Endometrium (tissue), 2 donors: ENCODE data around the gene NUDC.
"Not testable (repeated sequence)": the region's sequence is repeated elsewhere in the genome, so short reads cannot be mapped to it uniquely, and the experiment has no call there.

Experiments
- FAIRE-seq: peaks from 2 replicates; lab custom pipeline; 2012; peaks lifted over from hg19 to GRCh38; lab: Jason Lieb, UNC
- donor health status: control.
- donor health status: control.

The NUDC gene

DNA sequence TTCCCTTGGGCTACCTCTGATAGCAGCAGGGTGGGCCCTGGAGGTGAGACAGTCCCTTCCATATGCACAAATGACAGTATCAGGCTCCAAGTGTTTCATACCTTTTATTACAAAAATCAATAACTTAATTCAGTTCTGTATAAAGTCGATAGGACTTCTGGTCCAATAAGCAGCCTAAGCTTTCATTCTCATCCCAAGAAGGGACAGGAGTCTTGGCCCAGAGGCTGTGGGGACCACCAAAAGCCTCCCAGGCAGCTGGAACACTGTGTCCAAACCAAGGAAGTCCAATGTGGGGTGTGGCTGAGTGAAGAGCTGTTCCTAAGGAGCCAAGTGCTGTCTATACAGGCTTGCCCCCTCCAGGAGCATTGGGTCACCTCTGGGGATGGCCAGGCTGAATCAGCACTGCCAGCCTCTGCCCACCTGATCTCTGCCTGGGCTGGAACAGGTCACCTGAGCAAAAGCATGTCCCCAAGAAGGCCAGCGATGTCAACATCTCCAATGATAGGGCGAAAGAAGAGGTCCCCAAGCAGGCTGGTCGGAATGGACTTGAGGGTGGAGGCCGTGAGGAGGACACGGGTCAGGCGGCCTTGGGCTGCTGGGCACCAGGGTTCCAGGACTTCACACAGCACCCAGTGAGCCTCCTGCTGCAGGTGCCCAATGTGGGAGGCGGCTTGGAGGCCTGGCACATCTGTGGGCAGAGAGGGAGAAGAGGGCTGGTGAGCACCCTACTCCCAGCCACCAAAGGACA is 10.0 kb upstream of the NUDC start:
- FAIRE-seq = no peak

DNA sequence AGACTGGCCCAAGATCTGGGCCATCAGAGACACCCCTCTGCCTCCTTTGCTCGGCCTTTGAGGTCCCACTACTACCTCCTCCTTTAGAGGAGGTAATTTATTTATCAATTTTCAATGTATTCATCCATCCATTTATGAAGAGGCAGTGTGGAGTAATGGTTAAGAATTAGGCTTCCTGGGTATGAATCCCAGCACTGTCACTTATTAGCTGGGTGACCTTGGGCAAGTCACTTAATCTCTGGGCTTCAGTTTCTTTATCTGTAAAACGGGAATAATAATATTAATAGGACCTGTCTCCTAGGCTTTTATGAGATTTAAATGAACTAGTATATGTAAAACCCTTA is 9.4 kb upstream of the NUDC start:
- no peak for FAIRE-seq

DNA sequence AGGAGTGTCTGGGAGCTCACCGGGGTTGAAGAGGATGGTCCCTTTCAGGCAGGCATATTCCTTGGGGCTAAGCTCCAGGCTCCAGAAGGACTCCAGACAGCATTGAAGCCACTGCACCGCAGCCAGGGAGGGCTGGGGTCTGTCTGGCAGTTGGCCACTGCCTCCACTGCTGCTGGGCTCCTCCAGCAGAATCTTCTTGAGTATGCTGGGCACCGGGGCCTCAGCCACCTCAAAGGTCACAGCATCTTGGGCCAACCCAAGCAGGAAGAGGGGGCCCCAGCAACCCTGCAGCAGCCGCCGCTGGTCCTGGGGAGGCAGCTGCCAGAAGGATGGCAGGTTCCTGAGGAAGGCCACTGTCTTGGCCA is 8.2 kb upstream of the NUDC start:
- FAIRE-seq = no peak

DNA sequence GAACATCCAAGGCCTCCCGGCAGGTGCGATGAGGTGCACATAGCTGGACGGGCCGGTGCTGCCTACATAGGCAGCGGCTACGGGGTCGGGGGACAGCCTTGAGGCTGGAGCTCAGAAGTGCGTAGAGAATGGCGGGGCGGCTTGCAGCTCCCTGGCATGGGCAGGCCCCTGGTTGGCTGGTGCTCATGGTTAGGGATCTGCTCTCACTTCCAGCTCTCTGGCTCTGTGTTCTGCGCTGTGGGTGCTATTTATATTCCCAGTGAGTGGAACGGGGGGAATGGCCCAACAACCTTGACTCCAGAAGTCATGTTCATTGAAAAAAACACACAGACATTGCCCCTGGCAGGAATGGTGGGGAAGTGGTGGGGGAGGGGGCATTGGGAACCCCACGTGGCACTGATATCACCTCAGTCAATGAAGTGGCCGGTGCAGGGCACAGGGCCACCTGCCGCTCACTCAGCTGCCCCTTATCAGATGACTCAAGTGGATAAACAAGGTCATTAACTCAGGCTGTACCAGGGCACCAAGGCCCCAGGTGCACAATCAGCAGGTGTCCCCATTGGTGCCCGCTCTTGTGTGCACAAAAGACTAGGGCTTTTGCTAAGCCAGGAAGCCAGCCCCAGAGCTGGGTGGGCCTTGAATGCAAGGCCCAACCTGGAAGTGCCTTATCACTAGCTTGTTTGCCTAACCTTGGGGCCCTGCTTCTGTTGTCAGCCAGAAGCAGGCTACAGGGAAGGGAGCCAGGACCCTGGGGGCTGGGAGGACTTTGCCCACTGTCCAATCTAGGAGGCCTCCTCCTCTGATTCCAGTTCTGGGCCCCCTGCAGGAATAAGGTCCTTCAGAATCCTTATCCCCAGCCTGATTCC is 7.6 kb upstream of the NUDC start, which contains the start of gene NR0B2:
Gene NR0B2 (minus strand): TSS at position 222 of the 866 bp plus-strand sequence. CDS start 35 bp downstream, at position 187.
- FAIRE-seq = no peak

DNA sequence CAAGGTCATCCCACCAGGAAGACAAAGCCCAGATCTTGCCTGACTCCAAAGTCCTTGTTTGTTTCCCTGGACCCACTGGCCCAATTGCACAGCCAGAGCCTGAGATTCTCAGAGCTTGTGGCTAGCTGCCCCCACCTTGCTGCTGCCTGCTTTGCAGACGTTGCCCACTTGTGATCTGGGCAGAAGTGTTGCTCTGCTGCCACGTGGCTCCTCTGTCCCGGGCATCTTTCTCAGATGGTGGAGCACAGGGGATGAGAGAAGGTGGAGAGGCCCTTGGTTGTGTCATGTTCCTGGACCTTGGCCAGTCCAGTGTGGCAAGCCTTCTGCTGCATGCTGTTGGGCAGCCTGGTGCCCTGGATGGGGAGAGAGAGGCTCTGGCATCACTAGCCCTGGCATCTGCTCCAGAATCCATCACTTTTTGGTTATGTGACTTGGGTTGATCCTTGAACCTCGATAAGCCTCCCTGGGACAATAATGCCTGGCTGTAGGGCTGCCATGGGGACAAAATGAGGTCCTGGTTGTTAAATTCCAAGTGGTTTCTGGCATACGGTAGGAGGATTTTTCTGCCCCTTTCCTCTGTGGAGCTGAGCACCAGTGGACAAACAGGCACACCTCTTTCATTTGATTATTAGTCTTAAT is 6.2 kb upstream of the NUDC start:
- FAIRE-seq = no peak

DNA sequence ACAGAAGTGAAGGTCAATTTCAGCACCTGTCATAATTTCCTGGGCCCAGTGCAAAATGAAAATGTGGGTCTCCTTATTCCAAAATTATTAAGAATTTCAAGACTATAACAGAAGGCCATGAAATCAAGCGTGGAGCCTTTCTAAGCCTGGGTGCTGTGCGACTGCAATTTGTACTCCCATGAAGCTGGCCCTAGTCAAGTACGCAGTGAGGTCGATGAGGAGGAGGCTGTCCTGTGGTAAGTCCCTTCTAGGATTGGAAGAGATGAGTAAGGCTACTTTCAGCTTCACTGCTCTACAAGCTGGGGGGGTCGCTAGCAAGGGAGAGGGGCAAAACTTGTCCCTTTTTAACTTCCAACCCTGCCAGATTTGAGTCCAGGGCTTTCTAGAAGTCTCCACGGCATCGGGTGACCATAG is 410 bp upstream of the NUDC start:
- no peak for FAIRE-seq

DNA sequence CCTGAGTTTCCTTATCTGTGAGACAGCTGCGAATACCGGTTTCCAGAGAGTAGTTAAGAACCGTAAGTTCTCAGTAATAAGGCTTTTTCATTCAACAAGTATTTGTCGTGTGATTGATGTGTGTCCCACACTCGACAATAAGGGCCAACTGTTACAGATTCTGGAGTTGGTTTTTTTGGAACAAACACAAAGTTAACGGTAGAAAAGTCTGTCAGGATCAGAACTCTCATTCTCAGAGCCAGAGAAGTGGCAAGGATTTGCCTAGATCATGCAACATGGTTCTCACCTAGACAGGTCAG is 837 bp downstream of the NUDC start:
- no peak for FAIRE-seq

DNA sequence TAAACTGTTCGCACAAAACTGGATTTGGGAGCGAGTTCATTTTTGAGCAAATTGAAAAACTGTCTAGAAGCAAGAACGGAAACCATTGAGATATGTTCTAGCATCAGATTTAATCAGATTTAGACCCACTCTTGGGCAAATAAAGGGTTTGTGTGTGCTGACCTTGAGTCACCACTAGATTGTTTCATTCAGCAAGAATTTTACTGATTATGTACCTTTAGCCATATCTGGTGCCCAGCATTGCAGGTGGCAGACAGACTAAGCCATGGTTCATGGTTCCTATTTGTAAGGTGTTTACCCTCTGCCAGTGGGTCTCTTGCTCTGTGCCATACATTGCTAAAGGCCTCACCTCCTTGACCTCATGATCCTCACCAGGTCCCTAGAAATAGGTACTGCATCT is 1.4 kb downstream of the NUDC start:
- no peak for FAIRE-seq

DNA sequence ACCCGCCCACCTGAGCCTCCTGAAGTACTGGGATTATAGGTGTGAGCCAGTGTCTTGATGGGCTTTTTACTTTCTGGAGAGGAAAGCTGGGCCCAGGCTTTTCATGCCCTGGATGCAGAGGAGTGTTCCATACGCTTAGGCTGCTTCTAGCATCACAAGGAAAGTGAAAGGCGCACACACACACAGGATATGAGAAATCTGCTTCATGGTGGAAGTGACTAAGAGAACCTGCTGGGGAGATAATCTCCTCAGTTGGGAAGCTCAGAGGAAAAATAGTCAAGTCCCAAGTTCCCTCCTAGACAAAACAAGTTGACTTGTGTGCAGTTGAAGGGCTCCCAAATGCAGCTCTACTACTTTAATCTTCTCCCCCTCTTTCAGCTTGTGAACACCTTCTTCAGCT is 2.2 kb downstream of the NUDC start:
- FAIRE-seq = no peak

DNA sequence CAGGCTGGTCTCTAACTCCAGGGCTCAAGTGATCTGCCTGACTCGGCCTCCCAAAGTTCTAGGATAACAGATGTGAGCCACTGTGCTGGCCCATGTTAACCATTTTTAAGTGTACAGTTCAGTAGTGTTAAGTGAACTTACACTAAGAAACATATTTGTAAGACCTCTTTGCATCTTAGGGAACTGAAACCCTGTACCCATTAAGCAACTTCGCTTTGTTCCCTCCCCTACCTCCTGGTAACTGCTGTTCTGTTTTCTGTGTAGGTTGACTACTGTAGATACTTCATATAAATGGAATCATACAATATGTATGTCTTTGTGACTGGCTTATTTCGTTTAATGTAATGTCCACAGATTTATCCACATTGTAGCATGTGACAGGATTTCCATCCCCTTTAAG is 11.0 kb downstream of the NUDC start:
- FAIRE-seq = no peak

DNA sequence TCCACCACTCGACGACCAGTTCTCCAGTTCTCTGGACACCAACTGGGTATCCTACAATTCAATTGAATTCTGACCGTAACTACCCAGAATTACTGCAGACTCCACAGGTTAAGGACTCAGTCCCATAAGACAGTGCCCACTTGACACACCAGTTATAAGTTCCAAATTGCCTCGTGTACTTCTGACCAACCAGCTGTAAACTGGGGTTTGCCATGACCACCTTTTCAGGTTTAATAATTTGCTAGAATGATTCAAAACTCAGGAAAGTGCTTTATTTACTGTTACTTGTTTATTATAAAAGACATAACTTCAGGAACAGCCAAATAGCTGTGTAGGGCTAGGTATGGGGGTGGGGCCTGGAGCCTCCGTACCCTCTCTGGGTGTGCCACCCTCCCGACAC is 15.3 kb downstream of the NUDC start:
- FAIRE-seq = no peak

DNA sequence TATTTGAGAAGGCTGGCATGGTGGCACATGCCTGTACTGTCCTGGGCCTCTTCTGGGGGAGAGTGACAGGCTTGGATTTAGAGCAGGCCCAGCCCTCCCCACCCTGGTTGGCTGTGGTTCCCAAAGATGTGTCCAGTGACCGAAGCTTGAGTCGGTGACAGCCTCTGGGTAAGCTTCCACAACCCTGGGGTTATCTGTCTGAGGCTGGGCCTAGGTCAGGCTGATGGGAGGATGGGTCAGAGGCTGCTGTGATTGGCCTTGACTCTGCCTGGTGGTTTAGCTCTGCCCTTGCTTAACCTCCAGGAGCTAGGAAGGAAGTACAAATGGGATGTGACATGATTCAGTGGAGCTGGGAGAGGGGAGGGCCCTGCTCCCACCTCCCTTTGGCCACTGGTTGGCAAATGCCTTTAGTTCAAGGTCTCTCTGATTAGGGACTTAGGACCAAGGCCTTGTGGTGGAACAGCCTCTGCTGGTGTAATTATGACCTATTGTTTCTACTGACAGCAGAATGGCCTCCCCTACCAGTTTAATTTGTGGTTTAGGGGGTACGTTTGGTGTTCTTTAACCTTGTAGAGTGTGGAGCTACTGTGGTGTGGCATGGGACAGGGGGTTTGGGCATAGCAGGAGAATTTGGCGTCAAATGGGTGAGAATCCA is 16.6 kb downstream of the NUDC start:
- no peak for FAIRE-seq

DNA sequence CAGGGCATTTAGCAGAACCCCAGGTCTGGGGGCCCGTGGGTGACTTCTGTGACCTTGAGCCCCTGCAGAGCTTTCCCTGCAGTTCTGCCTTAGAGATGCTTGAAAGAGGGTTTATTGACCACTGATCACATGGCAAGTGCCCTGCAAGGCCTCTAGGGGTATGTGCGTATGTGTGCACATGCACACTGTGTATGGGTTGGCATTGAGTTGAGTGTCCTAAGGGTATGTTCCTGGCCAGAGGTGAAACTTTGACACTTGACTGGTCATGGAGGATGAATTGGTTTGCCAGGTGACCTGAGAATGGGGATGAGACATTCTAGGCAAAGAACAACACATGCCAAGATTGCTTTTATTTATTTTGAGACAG is 17.1 kb downstream of the NUDC start:
- no peak for FAIRE-seq

DNA sequence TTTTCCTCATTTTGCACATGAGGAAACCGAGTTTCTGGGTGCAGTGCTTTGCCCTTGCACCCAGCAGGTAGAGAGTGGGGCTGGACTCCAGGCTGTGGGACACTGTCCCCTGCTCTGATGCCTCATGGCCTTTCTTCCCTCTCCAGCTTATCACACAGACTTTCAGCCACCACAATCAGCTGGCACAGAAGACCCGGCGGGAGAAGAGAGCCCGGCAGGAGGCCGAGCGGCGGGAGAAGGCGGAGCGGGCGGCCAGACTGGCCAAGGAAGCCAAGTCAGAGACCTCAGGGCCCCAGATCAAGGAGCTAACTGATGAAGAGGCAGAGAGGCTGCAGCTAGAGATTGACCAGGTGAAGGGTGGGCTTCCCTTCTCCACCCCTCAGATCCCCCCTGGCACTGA is 19.8 kb downstream of the NUDC start:
- no peak for FAIRE-seq

DNA sequence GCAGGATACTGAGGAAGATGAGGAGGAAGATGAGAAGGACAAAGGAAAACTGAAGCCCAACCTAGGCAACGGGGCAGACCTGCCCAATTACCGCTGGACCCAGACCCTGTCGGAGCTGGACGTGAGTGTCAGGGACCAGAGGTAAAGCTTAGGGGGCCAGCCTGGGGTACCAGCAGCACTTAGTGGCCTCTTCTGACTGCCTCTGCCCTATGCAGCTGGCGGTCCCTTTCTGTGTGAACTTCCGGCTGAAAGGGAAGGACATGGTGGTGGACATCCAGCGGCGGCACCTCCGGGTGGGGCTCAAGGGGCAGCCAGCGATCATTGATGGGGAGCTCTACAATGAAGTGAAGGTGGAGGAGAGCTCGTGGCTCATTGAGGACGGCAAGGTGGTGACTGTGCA is 21.1 kb downstream of the NUDC start:
- no peak for FAIRE-seq

DNA sequence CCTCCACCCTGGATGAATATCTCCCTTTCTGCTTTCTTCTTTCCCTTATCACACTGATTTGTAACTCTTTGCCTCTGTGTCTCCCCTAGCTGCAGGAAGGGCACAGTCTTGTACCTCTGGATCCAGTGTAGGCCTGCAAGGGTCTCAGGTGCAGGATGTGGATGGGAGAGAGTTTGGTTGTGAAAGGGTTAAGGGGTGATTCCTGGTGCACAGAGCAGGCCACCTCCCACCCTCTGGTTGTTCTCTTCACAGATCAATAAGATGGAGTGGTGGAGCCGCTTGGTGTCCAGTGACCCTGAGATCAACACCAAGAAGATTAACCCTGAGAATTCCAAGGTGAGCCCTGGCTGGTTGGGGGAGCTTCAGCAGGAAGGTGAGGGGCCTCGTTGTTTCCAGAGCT is 23.6 kb downstream of the NUDC start:
- FAIRE-seq = no peak

DNA sequence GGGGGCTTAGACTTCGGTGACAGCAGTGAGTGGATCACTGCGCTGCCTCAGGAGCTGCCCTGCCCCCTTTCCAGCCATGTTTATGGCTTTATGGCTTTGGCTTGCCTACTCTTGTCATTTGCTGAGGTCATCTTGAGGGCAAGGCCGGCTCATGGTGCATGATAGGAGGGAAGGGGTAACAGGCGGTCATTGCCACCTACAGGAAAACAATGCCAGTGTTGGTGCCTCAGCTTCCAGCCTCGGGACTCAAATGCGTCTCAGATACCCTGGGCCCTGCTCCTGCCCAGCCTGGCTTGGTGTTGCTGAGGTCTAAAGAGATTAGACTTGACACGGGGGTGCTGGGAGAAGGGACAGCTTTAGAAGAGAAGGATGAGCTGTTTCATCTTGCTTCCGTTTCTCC is 24.2 kb downstream of the NUDC start:
- no peak for FAIRE-seq

DNA sequence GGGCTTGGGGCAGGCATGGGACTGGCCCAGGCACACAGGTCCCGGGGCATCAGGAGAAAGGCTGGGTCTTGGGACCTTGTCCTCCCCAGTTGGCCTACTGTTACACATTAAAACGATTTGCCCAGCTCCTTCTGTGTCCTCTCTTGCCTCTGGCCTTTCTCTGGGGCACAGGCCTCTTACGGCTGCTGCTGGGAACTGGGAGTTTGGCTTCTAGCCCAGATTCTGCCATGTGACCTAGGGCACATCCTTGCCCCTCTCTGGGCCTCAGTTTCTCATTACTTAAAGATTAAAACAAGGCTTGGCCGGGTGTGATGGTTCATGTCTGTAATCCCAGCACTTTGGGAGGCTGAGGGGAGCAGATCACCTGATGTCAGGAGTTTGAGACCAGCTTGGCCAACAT is 24.7 kb downstream of the NUDC start:
- FAIRE-seq = no peak

DNA sequence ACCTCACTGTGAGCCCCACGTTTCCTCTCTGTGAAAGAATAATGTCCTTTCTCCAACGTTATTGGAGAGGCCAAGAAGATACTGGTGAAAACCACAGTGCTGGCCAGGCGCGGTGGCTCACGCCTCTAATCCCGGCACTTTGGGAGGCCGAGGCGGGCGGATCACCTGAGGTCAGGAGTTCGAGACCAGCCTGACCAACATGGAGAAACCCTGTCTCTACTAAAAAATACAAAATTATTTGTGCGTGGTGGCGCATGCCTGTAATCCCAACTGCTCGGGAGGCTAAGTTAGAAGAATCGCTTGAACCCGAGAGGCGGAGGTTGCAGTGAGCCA is 27.1 kb downstream of the NUDC start:
- FAIRE-seq = not testable (repeated sequence)

DNA sequence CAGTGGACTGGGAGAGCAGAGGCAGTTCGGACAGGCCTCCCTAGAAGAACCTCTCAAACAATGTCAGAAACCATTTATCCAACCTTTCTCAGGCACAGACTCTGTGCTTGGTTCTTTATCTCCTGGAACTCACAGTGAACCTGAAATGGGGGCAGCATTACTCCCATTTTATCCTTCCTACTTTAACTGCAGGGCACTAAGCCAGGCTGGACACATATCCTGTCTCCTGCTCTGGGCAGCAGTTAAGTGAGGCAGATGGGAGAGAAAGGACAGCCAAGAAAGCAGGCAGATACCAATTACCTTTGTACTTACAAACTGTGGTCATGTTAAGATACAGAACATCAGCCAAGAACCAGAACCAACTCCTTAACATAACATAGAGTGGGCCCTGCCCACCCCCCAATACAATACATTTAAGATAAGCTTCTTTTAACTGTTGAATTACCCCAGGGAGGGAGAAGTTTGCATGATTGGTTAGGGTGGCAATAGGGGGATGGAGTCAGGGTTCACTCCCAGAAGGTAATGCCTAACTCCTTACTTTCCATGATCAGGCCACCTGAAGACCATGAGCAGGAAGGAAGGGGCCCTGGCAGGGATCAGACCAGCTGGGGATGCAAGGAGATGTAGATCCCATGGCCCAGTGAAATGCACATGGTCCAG is 27.9 kb downstream of the NUDC start:
- no peak for FAIRE-seq

DNA sequence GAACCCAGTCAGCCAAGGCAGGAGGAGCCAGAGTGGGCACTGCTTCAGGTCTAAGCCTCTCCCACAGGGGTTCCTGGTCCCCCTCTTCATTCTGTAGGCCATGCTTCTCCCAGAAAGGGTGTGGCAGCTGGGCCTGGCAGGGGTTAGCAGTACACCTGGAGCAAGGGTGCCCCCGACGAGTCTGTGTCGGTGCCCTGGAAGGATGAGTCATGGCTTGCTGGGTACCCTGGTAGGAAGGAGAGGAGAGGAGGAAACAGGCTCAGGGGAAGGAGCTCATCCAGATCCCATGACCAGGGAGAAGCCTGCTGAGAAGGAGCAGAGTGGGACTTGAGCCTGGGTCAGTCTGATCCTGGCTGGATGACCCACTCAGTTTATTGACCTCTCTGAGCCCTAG is 28.4 kb downstream of the NUDC start:
- no peak for FAIRE-seq

DNA sequence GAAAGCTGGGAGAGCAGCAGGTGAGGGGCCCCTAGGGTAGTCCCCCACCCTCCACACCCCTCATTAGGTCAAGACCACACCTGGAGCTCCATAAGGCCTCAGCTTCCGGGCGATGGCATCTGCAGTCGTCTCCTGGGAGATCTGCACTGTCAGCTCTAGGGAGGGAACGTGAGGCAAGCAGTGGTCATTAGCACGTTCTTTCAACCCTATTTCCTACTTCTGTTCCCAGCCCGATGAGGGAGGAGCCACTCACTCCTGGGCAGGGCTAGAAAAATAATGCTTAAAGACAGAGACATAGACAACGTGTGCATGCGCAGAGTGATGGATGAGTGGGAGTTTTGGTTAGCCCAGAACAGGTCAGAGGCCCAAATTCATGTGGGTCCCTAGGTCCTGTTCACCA is 29.1 kb downstream of the NUDC start:
- FAIRE-seq = no peak

DNA sequence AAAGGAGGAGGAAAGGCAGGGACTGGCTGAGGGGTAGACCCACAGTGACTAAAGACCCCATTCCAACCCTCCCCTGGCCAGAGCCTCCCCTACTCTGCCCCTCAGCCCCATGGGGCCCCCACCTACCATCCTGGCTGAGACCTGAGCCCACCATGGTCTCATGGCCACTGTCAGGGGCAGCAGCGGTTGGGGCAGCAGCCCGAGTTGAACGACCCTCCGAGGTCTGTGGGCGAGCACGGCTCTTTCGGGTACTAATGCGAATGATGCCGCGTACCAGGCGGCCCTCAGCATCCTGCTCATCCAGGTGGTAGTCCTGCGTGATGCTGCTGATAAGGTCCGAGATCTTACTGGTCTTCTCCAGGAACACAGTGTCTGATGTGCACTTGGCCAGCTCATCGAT is 29.7 kb downstream of the NUDC start:
- FAIRE-seq = no peak
